ENCODE data around the gene NRXN3. TPM values are rescaled to one million over a fixed set of nuclear protein-coding genes. Genes with fewer than 3 reads are reported as not detected.

NRXN3 gene
- total and polyA plus RNA-seq, 8 donors: 0.53 to 2.5 (median 1.5) TPM

GRCh38 chr14:79630288-79630960, 1460.3 kb downstream of the NRXN3 start:
- intact Hi-C loops (cut with DNase I): no loop called here
- no peak for DNase-seq
- no peak for ATAC-seq
- no peaks in the 10 kb centered on the region for H3K36me3 ChIP-seq
- no peaks in the 10 kb centered on the region for H3K27me3 ChIP-seq
- TF ChIP-seq, protein P1, sequence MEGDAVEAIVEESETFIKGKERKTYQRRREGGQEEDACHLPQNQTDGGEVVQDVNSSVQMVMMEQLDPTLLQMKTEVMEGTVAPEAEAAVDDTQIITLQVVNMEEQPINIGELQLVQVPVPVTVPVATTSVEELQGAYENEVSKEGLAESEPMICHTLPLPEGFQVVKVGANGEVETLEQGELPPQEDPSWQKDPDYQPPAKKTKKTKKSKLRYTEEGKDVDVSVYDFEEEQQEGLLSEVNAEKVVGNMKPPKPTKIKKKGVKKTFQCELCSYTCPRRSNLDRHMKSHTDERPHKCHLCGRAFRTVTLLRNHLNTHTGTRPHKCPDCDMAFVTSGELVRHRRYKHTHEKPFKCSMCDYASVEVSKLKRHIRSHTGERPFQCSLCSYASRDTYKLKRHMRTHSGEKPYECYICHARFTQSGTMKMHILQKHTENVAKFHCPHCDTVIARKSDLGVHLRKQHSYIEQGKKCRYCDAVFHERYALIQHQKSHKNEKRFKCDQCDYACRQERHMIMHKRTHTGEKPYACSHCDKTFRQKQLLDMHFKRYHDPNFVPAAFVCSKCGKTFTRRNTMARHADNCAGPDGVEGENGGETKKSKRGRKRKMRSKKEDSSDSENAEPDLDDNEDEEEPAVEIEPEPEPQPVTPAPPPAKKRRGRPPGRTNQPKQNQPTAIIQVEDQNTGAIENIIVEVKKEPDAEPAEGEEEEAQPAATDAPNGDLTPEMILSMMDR (IDR thresholded peaks at IDR 0.05): no peak
- 70 to 79% methylated on average over 6 of the region's 6 CpGs for whole genome bisulfite sequencing, 2 donors
- no peaks in the 10 kb centered on the region for H3K4me1 ChIP-seq
- no peak for FAIRE-seq
- no peak overlapping the region for H3K27ac ChIP-seq
- no peaks in the 10 kb centered on the region for H3K9me3 ChIP-seq
- H3K4me3 ChIP-seq: no peak overlapping the region

DNA sequence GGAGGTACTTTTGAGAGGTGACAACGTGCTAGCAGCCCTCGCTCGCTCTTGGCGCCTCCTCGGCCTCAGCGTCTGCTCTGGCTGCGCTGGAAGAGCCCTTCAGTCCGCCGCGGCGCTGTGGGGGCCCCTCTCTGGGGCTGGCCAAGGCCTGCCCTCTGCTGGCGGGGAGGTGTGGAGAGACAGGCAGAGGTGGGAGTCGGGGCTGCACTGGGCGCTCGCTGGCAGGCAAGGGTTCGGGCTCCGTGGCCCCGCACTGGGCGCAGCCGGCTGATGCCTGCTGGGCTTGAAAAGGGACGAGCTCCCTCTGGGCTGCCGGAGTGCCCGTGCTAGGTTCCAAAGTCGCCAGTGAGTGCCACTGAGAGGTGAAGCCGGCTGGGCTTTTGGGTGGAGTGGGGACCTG, 1461.1 kb downstream of the NRXN3 start:
- WGBS, 2 donors: 91 to 95% methylated on average over 24 to 25 of the region's 25 CpGs
- DNase-seq: peak in 2 of 6 donors; percentile 16 to 58
- no peak for ATAC-seq
- TF ChIP-seq, protein P1 (IDR thresholded peaks at IDR 0.05): no peak
- H3K4me1 ChIP-seq: no peaks in the 10 kb centered on the region
- no peak for FAIRE-seq
- H3K9me3 ChIP-seq: no peaks in the 10 kb centered on the region
- H3K27me3 ChIP-seq: no peaks in the 10 kb centered on the region
- intact Hi-C loops (cut with DNase I): no loop called here
- no peaks in the 10 kb centered on the region for H3K36me3 ChIP-seq
- no peak overlapping the region for H3K27ac ChIP-seq
- H3K4me3 ChIP-seq: no peak overlapping the region

- DNase-seq: no peak
- WGBS, 2 donors: 60 to 65% methylated on average over 6 of the region's 6 CpGs
- TF ChIP-seq, protein P1 (IDR thresholded peaks at IDR 0.05): no peak
- Histone ChIP-seq H3K4me3 (no peak overlapping the region), H3K9me3 (no peaks in the 10 kb centered on the region), H3K27me3 (no peaks in the 10 kb centered on the region), H3K27ac (no peak overlapping the region), H3K4me1 (peaks cover 0 to 5% (median 0%) of the 10 kb centered on the region in 3 donors), H3K36me3 (no peaks in the 10 kb centered on the region)
- intact Hi-C loops (cut with DNase I): no loop called here
- peak in 2 of 4 donors; percentile 85 to 89 for ATAC-seq
- FAIRE-seq: no peak
Observed at GRCh38 chr14:79638672-79639266, 1468.6 kb downstream of the NRXN3 start.

GRCh38 chr14:79639613-79640012, 1469.4 kb downstream of the NRXN3 start:
- Histone ChIP-seq H3K36me3 (no peaks in the 10 kb centered on the region), H3K4me3 (no peak overlapping the region), H3K9me3 (no peaks in the 10 kb centered on the region), H3K27ac (no peak overlapping the region), H3K27me3 (no peaks in the 10 kb centered on the region), H3K4me1 (peaks cover 0 to 5% (median 0%) of the 10 kb centered on the region in 3 donors)
- TF ChIP-seq, protein P1 (IDR thresholded peaks at IDR 0.05): no peak
- DNase-seq: no peak
- WGBS, 2 donors: 27 to 31% methylated on average over 3 of the region's 3 CpGs
- FAIRE-seq: no peak
- peak in 3 of 4 donors; percentile 14 to 74 (median 19) for ATAC-seq
- intact Hi-C loops (cut with DNase I): no loop called here

- no peak overlapping the region for H3K4me3 ChIP-seq
- no peaks in the 10 kb centered on the region for H3K9me3 ChIP-seq
- DNase-seq (no peak), FAIRE-seq (no peak), ATAC-seq (peak in 1 of 4 donors; percentile 40)
- 59 to 61% methylated on average over 4 of the region's 4 CpGs for WGBS, 2 donors
- no peaks in the 10 kb centered on the region for H3K27me3 ChIP-seq
- intact Hi-C loops (cut with DNase I): no loop called here
- no peaks in the 10 kb centered on the region for H3K36me3 ChIP-seq
- TF ChIP-seq, protein P1 (IDR thresholded peaks at IDR 0.05): no peak
- H3K4me1 ChIP-seq: peaks cover 0 to 5% (median 0%) of the 10 kb centered on the region in 3 donors
- no peak overlapping the region for H3K27ac ChIP-seq
Observed at GRCh38 chr14:79641371-79641770, 1471.2 kb downstream of the NRXN3 start.

Data from pancreas (tissue), 10 donors.